NB4 (cell line): Measurements from ENCODE around the gene ZNF865.
A peak's percentile ranks its signal among the peaks of the same experiment; 100 is the strongest.

Experiments
- DNase-seq: peaks from one replicate; pipeline ENCODE4 v3.0.0; 2010; ENCODE audit warnings: low read depth
- H3K4me3 ChIP-seq: one replicate; pipeline ENCODE4 v1.5.1; 2011; ENCODE audit warnings: mild to moderate bottlenecking, low read depth, low read length, moderate library complexity
- MAX ChIP-seq: IDR thresholded peaks from 2 replicates; pipeline ENCODE4 v1.6.1; 2011; ENCODE audit warnings: low read depth, low read length
- MYC ChIP-seq: IDR thresholded peaks from 2 replicates; pipeline ENCODE4 v1.6.1; 2011; ENCODE audit warnings: low read depth, low read length
- POLR2A ChIP-seq: IDR thresholded peaks from 2 replicates; pipeline ENCODE4 v1.6.1; 2011; ENCODE audit warnings: mild to moderate bottlenecking; ENCODE audit not compliant: insufficient read length; ENCODE audit errors: extremely low read depth
- TF ChIP-seq, protein P1 (sequence below): IDR thresholded peaks from one replicate; pipeline ENCODE4 v1.5.1; 2012; ENCODE audit warnings: low read depth, low read length

The ZNF865 gene

GRCh38 chr19:55656988-55657747, 51.7 kb downstream of the ZNF865 start:
- no peak for DNase-seq
- peak overlapping the region; percentile 98 for H3K4me3 ChIP-seq
- TF ChIP-seq, protein P1, sequence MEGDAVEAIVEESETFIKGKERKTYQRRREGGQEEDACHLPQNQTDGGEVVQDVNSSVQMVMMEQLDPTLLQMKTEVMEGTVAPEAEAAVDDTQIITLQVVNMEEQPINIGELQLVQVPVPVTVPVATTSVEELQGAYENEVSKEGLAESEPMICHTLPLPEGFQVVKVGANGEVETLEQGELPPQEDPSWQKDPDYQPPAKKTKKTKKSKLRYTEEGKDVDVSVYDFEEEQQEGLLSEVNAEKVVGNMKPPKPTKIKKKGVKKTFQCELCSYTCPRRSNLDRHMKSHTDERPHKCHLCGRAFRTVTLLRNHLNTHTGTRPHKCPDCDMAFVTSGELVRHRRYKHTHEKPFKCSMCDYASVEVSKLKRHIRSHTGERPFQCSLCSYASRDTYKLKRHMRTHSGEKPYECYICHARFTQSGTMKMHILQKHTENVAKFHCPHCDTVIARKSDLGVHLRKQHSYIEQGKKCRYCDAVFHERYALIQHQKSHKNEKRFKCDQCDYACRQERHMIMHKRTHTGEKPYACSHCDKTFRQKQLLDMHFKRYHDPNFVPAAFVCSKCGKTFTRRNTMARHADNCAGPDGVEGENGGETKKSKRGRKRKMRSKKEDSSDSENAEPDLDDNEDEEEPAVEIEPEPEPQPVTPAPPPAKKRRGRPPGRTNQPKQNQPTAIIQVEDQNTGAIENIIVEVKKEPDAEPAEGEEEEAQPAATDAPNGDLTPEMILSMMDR = no peak
- no peak for TF ChIP-seq MYC

DNA sequence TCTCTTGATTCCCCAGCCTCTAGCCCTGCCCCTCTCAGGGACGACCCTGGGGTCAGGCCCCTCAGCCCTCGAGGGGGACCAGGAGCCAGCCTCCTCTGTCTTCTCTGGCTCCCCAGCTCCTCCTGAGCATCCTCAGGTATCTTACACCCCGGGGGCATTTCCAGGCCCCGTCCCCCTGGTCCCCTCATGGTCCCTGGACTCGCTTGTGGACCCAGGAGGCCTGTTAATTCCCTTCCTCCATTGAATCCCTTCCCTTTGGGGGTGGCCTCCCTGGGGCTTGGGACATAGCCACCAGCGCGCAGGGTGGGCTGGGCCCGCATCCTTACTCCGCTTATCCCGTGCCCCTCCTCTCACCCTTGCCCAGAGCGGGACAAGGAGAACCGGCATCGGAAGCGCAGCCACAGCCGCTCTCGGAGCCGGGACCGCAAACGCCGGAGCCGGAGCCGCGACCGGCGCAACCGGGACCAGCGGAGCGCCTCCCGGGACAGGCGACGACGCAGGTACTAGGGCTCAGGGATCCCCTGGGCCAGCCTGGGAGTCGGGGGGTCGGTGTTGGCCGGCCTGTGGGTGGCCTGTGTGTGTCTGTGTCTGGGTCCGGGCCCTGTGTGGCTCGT, 53.5 kb downstream of the ZNF865 start:
- TF ChIP-seq, protein P1 = no peak
- no peak for TF ChIP-seq MYC
- no peak for TF ChIP-seq POLR2A
- TF ChIP-seq MAX = no peak
- DNase-seq = no peak
- H3K4me3 ChIP-seq = no peak overlapping the region

GRCh38 chr19:55659822-55660221, 54.4 kb downstream of the ZNF865 start:
- TF ChIP-seq MAX = no peak
- no peak for DNase-seq
- H3K4me3 ChIP-seq = no peak overlapping the region

DNA sequence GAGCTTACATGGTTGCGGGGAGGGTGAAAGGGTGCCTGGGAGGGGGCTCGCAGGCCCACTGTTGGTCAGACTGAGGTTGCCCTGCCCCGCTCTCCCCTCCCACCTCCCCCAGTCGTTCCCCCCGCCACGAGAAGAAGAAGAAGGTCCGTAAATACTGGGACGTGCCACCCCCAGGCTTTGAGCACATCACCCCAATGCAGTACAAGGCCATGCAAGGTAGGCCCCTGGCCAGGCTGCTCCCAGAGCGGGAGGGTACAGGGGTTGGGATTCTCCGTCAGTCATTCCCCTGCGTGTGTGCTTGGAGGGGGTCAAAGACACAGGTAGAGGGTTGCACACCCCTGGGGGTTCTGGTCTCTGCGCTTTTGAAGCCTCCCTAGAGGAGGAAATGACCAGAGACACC, 55.0 kb downstream of the ZNF865 start:
- TF ChIP-seq MYC (no peak), MAX (no peak), POLR2A (no peak)
- TF ChIP-seq, protein P1 = no peak
- DNase-seq = no peak
- H3K4me3 ChIP-seq = no peak overlapping the region

DNA sequence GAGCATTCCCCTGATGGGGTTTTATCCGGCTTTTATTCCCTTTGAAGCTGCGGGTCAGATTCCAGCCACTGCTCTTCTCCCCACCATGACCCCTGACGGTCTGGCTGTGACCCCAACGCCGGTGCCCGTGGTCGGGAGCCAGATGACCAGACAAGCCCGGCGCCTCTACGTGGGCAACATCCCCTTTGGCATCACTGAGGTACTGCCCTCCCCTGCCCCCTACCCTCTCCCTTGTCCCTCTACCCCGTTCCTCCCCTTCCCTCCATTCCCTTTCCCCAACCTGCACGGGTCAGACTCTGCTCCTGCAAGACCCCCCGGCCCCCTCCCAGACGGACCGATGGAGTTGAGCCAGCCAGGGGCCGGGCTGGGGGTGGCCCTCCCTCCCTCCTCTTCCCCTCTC, 55.5 kb downstream of the ZNF865 start:
- no peak for TF ChIP-seq MAX
- no peak for TF ChIP-seq POLR2A
- TF ChIP-seq, protein P1 = no peak
- TF ChIP-seq MYC = no peak
- no peak for DNase-seq
- H3K4me3 ChIP-seq = no peak overlapping the region

DNA sequence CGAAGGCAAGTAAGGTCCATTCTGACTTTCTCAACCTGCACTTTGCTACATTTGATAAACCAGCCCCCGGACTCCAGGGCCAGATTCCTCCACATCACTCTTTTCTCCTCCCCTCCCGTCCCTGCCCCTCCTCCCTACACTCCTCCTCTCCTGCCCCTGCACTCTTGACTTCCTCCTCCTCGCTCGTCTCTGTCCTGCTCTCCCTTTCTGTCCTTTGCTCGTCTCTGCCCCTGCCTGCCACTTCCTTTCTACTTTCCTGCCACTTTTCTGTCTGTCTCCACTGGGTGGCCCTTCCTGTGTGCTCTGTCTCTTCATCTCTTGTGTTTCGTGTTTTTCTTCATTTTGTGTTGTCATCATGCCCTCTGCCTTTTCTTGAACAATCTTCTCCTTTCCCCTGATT, 56.4 kb downstream of the ZNF865 start:
- TF ChIP-seq MYC = no peak
- TF ChIP-seq MAX = no peak
- no peak for TF ChIP-seq POLR2A
- TF ChIP-seq, protein P1 = no peak
- no peak for DNase-seq
- no peak overlapping the region for H3K4me3 ChIP-seq
